Measurements from ENCODE around the gene GABRB1.
"Not testable (repeated sequence)": the region's sequence is repeated elsewhere in the genome, so short reads cannot be mapped to it uniquely, and the experiment has no call there.

Gene GABRB1

DNA sequence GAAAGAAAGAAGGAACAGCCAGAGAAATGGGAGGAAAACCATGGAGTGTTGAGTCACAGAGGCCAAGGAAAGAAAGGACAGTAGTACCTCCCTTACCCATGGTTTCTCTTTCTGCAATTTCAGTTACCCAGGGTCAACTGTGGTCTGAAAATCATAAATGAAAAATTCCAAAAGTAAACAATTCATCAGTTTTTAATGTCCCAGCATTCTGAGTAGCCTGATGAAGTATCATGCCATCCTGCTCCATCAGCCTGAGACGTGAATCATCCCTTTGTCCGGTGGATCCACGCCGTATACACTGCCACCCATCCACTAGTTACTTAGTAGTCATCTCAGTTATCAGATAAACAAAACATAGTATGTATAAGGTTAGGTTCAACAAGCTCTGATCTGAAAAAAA, 318.0 kb downstream of the GABRB1 start:
- no peaks in the 10 kb centered on the region for H3K9me3 Mint-ChIP-seq
- H3K4me1 Mint-ChIP-seq (ENCODE audit: low read depth), result no peaks in the 10 kb centered on the region
- no peak overlapping the region for H3K27ac Mint-ChIP-seq
- no peaks in the 10 kb centered on the region for H3K27me3 Mint-ChIP-seq
- no peaks in the 10 kb centered on the region for H3K36me3 Mint-ChIP-seq (ENCODE audit: low read depth)
- intact Hi-C loops (cut with micrococcal nuclease), result no loop called here
- no peak overlapping the region for H3K4me3 Mint-ChIP-seq

DNA sequence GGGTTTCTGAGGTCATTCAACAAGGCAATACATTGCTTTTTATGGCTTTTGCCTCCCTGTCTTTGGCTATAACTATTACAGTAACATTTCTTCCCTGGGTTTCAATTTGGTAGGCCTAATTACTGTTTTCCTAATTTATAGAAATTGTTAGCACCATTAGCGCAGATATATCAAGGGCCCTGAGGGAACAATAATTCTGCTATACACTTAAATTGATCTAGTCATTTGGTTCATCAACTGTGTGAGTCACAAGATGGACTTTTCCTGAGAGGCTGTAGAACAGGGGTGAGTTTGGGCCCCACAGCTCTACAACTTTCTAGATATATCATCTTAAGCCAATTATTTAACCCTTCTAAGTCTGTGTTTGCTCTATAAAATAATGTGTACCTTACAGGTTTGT, 324.2 kb downstream of the GABRB1 start:
- Mint-ChIP-seq H3K27ac (no peak overlapping the region), H3K4me1 (ENCODE audit: low read depth) (no peaks in the 10 kb centered on the region), H3K9me3 (no peaks in the 10 kb centered on the region), H3K36me3 (ENCODE audit: low read depth) (no peaks in the 10 kb centered on the region), H3K27me3 (peaks cover 2% of the 10 kb centered on the region), H3K4me3 (no peak overlapping the region)
- intact Hi-C loops (cut with micrococcal nuclease), result no loop called here

DNA sequence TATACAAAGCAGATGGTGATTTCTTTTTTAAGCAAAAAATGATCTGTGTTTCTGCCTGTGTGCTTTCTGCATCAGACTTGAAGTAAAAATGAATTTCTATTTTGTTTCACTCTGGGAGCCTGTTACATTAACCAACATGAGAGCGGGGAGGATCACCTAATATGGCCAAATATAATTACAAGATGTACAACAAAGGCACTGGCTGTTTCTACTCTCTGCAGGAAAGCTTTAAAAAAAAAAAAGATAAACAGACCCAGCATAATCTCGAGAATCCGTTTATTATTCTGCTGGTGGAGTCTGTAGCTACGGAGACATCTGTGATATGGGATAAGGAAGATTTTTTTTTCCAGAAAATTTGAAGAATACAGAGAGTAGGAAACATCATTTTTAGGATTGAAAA, 328.5 kb downstream of the GABRB1 start:
- Mint-ChIP-seq H3K27me3 (peaks cover 2% of the 10 kb centered on the region), H3K4me1 (ENCODE audit: low read depth) (no peaks in the 10 kb centered on the region), H3K9me3 (no peaks in the 10 kb centered on the region), H3K27ac (no peak overlapping the region), H3K36me3 (ENCODE audit: low read depth) (no peaks in the 10 kb centered on the region), H3K4me3 (no peak overlapping the region)
- intact Hi-C loops (cut with micrococcal nuclease), result no loop called here

DNA sequence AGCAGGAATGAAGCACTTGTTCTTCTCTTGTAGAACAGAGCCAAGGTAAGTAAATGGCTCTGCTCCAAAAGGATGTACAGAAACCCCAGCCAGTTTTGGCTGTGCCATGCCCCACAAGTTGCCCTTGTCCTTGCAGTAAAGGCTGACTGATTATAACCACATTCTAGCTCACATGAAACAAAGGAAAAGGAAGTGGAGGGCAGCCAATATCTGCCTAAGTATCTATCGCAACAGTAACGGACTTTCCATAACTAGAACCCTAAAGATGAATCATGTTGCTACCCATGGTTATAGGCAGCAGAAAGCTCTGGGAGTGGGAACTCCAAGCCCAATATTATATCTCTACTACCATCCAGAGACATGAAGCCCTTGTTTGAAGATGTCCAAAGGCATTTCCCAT, 336.4 kb downstream of the GABRB1 start:
- Mint-ChIP-seq H3K36me3 (ENCODE audit: low read depth) (no peaks in the 10 kb centered on the region), H3K27me3 (no peaks in the 10 kb centered on the region), H3K4me3 (no peak overlapping the region), H3K27ac (no peak overlapping the region), H3K9me3 (no peaks in the 10 kb centered on the region), H3K4me1 (ENCODE audit: low read depth) (peaks cover 3% of the 10 kb centered on the region)
- intact Hi-C loops (cut with micrococcal nuclease), result no loop called here

- Mint-ChIP-seq H3K4me3 (no peak overlapping the region), H3K27me3 (no peaks in the 10 kb centered on the region), H3K36me3 (ENCODE audit: low read depth) (no peaks in the 10 kb centered on the region), H3K9me3 (no peaks in the 10 kb centered on the region), H3K4me1 (ENCODE audit: low read depth) (peaks cover 8% of the 10 kb centered on the region), H3K27ac (no peak overlapping the region)
- intact Hi-C loops (cut with micrococcal nuclease), result no loop called here
Measured at GRCh38 chr4:47368211-47368610, 336.8 kb downstream of the GABRB1 start.

DNA sequence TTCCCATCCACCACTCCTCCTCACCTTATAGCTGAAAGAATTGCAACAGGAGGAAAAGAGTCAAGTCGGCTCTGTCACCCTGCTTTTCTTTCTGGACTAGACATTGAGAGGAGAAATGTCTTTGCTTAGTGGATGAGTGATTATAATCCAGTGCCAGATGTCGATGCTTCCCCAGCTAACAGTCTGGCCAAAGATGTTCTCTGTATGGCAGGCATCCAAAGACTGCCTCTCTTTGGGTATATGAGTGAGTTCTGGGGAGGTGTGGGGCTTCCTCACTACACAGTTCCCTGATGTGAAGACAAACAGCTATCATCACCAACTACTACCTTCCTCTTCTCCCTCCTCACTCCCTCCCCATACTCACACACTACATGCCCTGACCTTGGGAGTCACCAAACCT, 341.2 kb downstream of the GABRB1 start:
- Mint-ChIP-seq H3K4me3 (no peak overlapping the region), H3K27ac (no peak overlapping the region), H3K4me1 (ENCODE audit: low read depth) (peaks cover 13% of the 10 kb centered on the region), H3K27me3 (no peaks in the 10 kb centered on the region), H3K36me3 (ENCODE audit: low read depth) (no peaks in the 10 kb centered on the region), H3K9me3 (peaks cover 12% of the 10 kb centered on the region)
- intact Hi-C loops (cut with micrococcal nuclease), result no loop called here

- no peaks in the 10 kb centered on the region for H3K36me3 Mint-ChIP-seq (ENCODE audit: low read depth)
- peaks cover 13% of the 10 kb centered on the region for H3K4me1 Mint-ChIP-seq (ENCODE audit: low read depth)
- H3K27ac Mint-ChIP-seq, result no peak overlapping the region
- intact Hi-C loops (cut with micrococcal nuclease), result no loop called here
- no peaks in the 10 kb centered on the region for H3K27me3 Mint-ChIP-seq
- no peak overlapping the region for H3K4me3 Mint-ChIP-seq
- H3K9me3 Mint-ChIP-seq, result peaks cover 12% of the 10 kb centered on the region
Measured at GRCh38 chr4:47373174-47373573, 341.8 kb downstream of the GABRB1 start.

DNA sequence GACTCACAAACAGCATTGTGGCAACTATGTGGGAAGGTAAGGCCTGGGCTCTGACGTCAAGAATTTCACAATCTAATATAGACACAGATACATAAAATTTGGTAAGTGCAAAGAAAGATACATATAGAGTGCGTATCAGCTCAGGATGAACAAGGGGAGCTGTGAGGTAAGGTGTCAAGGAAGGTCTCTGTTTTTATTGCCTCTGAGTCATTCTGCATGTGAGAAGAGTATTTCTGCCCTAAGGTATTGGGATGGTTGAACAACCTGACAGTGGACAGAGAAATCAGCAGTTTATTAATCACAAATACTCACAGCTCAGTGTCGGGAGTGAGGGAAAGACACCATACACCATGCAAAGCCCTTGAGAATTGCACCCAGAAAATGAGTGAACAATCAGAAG, 342.3 kb downstream of the GABRB1 start:
- Mint-ChIP-seq H3K27ac (no peak overlapping the region), H3K9me3 (peaks cover 12% of the 10 kb centered on the region), H3K4me1 (ENCODE audit: low read depth) (peaks cover 13% of the 10 kb centered on the region), H3K4me3 (no peak overlapping the region), H3K27me3 (no peaks in the 10 kb centered on the region), H3K36me3 (ENCODE audit: low read depth) (no peaks in the 10 kb centered on the region)
- intact Hi-C loops (cut with micrococcal nuclease), result no loop called here

- Mint-ChIP-seq H3K9me3 (peaks cover 12% of the 10 kb centered on the region), H3K4me1 (ENCODE audit: low read depth) (peaks cover 13% of the 10 kb centered on the region), H3K27me3 (no peaks in the 10 kb centered on the region), H3K4me3 (no peak overlapping the region), H3K36me3 (ENCODE audit: low read depth) (no peaks in the 10 kb centered on the region), H3K27ac (no peak overlapping the region)
- intact Hi-C loops (cut with micrococcal nuclease), result no loop called here
Measured at GRCh38 chr4:47374477-47374876, 343.1 kb downstream of the GABRB1 start.

- H3K27me3 Mint-ChIP-seq; H3K36me3 Mint-ChIP-seq (ENCODE audit: low read depth); intact Hi-C loops (cut with micrococcal nuclease); H3K4me1 Mint-ChIP-seq (ENCODE audit: low read depth); H3K4me3 Mint-ChIP-seq; H3K27ac Mint-ChIP-seq: not testable (repeated sequence)
- peaks cover 12% of the 10 kb centered on the region for H3K9me3 Mint-ChIP-seq
Measured at GRCh38 chr4:47378021-47378530, 346.7 kb downstream of the GABRB1 start.

DNA sequence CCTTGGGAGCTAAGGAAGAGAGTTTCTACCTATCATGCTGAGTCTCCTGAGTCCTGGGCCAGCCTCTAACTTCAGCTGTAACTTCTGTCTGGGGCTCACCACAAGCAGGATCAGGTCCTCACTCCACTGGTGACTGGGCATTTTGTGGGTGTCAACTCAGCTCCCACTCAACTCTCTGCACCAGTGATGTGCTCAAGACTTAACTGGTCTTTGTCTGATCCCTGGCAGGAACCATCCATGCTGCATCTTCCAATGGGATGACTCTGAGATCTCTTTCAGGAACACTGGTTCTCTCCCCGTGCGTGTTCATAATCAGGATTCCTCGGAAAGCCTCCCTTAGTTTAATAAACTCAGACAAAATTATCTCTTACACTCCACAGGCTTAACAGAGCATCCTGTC, 349.8 kb downstream of the GABRB1 start:
- Mint-ChIP-seq H3K27ac (no peak overlapping the region), H3K4me1 (ENCODE audit: low read depth) (no peaks in the 10 kb centered on the region), H3K4me3 (no peak overlapping the region)

GRCh38 chr4:47382846-47383360, 351.5 kb downstream of the GABRB1 start:
- intact Hi-C loops (cut with micrococcal nuclease), result loop anchor here (2.0 to 10.0 kb wide), 3 partner anchors 258 to 538 kb away; no protein-coding TSS in a partner anchor
- Mint-ChIP-seq H3K27me3 (no peaks in the 10 kb centered on the region), H3K4me1 (ENCODE audit: low read depth) (no peaks in the 10 kb centered on the region), H3K36me3 (ENCODE audit: low read depth) (no peaks in the 10 kb centered on the region), H3K27ac (no peak overlapping the region), H3K4me3 (no peak overlapping the region), H3K9me3 (no peaks in the 10 kb centered on the region)

More for the DNA sequence above, 349.8 kb downstream of the GABRB1 start:
- intact Hi-C loops (cut with micrococcal nuclease), result loop anchor here (5.0 to 10.0 kb wide), 2 partner anchors 256 to 449 kb away; no protein-coding TSS in a partner anchor
- Mint-ChIP-seq H3K9me3 (peaks cover 12% of the 10 kb centered on the region), H3K36me3 (ENCODE audit: low read depth) (no peaks in the 10 kb centered on the region), H3K27me3 (no peaks in the 10 kb centered on the region)

- H3K36me3 Mint-ChIP-seq (ENCODE audit: low read depth), result no peaks in the 10 kb centered on the region
- H3K4me3 Mint-ChIP-seq, result no peak overlapping the region
- H3K4me1 Mint-ChIP-seq (ENCODE audit: low read depth), result no peaks in the 10 kb centered on the region
- H3K9me3 Mint-ChIP-seq, result no peaks in the 10 kb centered on the region
- H3K27ac Mint-ChIP-seq, result no peak overlapping the region
- H3K27me3 Mint-ChIP-seq, result no peaks in the 10 kb centered on the region
- intact Hi-C loops (cut with micrococcal nuclease), result loop anchor here (2.0 to 10.0 kb wide), 3 partner anchors 259 to 539 kb away; no protein-coding TSS in a partner anchor
Measured at GRCh38 chr4:47383829-47384427, 352.6 kb downstream of the GABRB1 start.

- Mint-ChIP-seq H3K9me3 (no peaks in the 10 kb centered on the region), H3K36me3 (ENCODE audit: low read depth) (no peaks in the 10 kb centered on the region), H3K27ac (no peak overlapping the region)
Measured at GRCh38 chr4:47386146-47386545, 354.8 kb downstream of the GABRB1 start.

More at GRCh38 chr4:47386146-47386545, 354.8 kb downstream of the GABRB1 start:
- Mint-ChIP-seq H3K4me3 (no peak overlapping the region), H3K27me3 (no peaks in the 10 kb centered on the region), H3K4me1 (ENCODE audit: low read depth) (no peaks in the 10 kb centered on the region)
- intact Hi-C loops (cut with micrococcal nuclease), result loop anchor here (10.0 kb wide), 1 partner anchor 261 kb away; no protein-coding TSS in a partner anchor

Data from dendritic cell treated with granulocyte-macrophage colony-stimulating factor and Interleukin-4, amounts not matched to agents 40 ng/mL and 50 ng/mL, for 4 days (primary cell).